ENCODE data around the gene TLE3.
A peak's percentile ranks its signal among the peaks of the same experiment; 100 is the strongest.

The TLE3 gene

GRCh38 chr15:70096215-70097062 is 1.3 kb downstream of the TLE3 start:
- POLR2A ChIA-PET (ENCODE audit: low non-redundant PET): interaction anchor here (0.6 kb wide), 1 partner anchor 380 kb away, joined by 3 read pairs; no protein-coding TSS in a partner anchor
- peak overlapping the region; percentile 88 for H3K27ac ChIP-seq
- no peak for TF ChIP-seq CTCF (conservative IDR thresholded peaks at IDR 0.05; ENCODE audit: low read depth)
- peak; percentile 66 for DNase-seq (ENCODE audit: low spot score)
- CTCF ChIA-PET: interaction anchor here (0.7 to 2.3 kb wide), 5 partner anchors 279 to 521 kb away, joined by 3 to 6 read pairs (median 3); no protein-coding TSS in a partner anchor

GRCh38 chr15:70095408-70096214 is 2.1 kb downstream of the TLE3 start:
- ChIA-PET POLR2A (ENCODE audit: low non-redundant PET) (interaction anchor here (0.6 kb wide), 1 partner anchor 380 kb away, joined by 3 read pairs; no protein-coding TSS in a partner anchor), CTCF (interaction anchor here (0.7 to 1.6 kb wide), 3 partner anchors 185 to 392 kb away, joined by 3 read pairs; no protein-coding TSS in a partner anchor)
- peak overlapping the region; percentile 88 for H3K27ac ChIP-seq
- no peak for TF ChIP-seq CTCF (conservative IDR thresholded peaks at IDR 0.05; ENCODE audit: low read depth)
- DNase-seq (ENCODE audit: low spot score): no peak

- ChIA-PET POLR2A (ENCODE audit: low non-redundant PET) (no interaction called here), CTCF (interaction anchor here (0.6 kb wide), 1 partner anchor 179 kb away, joined by 3 read pairs; no protein-coding TSS in a partner anchor)
- no peak for DNase-seq (ENCODE audit: low spot score)
- H3K27ac ChIP-seq: peak overlapping the region; percentile 88
- TF ChIP-seq CTCF (conservative IDR thresholded peaks at IDR 0.05; ENCODE audit: low read depth): no peak
These were observed 2.9 kb downstream of the TLE3 start for GRCh38 chr15:70094690-70095311.

GRCh38 chr15:70093481-70094319 is 4.0 kb downstream of the TLE3 start:
- POLR2A ChIA-PET (ENCODE audit: low non-redundant PET): no interaction called here
- H3K27ac ChIP-seq: peak overlapping the region; percentile 39
- no peak for DNase-seq (ENCODE audit: low spot score)
- CTCF ChIA-PET: interaction anchor here (0.6 kb wide), 2 partner anchors 180 to 615 kb away, joined by 3 read pairs; no protein-coding TSS in a partner anchor
- no peak for TF ChIP-seq CTCF (conservative IDR thresholded peaks at IDR 0.05; ENCODE audit: low read depth)

GRCh38 chr15:70093070-70093469 is 4.6 kb downstream of the TLE3 start:
- ChIA-PET CTCF (no interaction called here), POLR2A (ENCODE audit: low non-redundant PET) (no interaction called here)
- no peak for DNase-seq (ENCODE audit: low spot score)
- no peak for TF ChIP-seq CTCF (conservative IDR thresholded peaks at IDR 0.05; ENCODE audit: low read depth)
- H3K27ac ChIP-seq: peak overlapping the region; percentile 39

Data from RWPE1 (cell line).